HepG2 (cell line): ENCODE results near the gene PDIA6.

Source experiments
- ARNT ChIP-seq: fragments of 450-650 bp; IDR thresholded peaks from 2 replicates; pipeline ENCODE4 v1.6.1; 2017
- EP300 ChIP-seq, 3 experiments: sonication (generic) in 1 of 3; formaldehyde crosslinking in 1 of 3; IDR thresholded peaks; 2 replicates each; pipeline versions ENCODE4 v1.5.1 to v1.6.1; 2011 to 2020; ENCODE audit warnings: low read depth in 2 of 3, low read length in 2 of 3, borderline replicate concordance in 1 of 3, improper control_type of control experiment in 1 of 3, mild to moderate bottlenecking in 1 of 3, missing genetic modification reagents in 1 of 3, moderate library complexity in 1 of 3
- FOSL2 ChIP-seq: sonication (generic); formaldehyde crosslinking; IDR thresholded peaks from 2 replicates; pipeline ENCODE4 v1.4.0; 2020; ENCODE audit warnings: missing genetic modification reagents
- FOXP4 ChIP-seq: sonication (generic); formaldehyde crosslinking; IDR thresholded peaks from 2 replicates; pipeline ENCODE4 v1.4.0; 2020; ENCODE audit warnings: missing genetic modification reagents
- POLR2A ChIP-seq, 2 experiments: IDR thresholded peaks; 2 replicates each; pipeline ENCODE4 v1.6.1; 2011; ENCODE audit warnings: low read depth in 2 of 2, low read length in 2 of 2, mild to moderate bottlenecking in 1 of 2, moderate library complexity in 1 of 2; ENCODE audit not compliant: insufficient read depth in 1 of 2
- POLR2AphosphoS5 ChIP-seq: IDR thresholded peaks from 2 replicates; pipeline ENCODE4 v1.6.1; 2012; ENCODE audit warnings: low read depth, low read length
- PRPF4 ChIP-seq: fragments of 200-400 bp; formaldehyde crosslinking; IDR thresholded peaks from 2 replicates; pipeline ENCODE4 v1.6.1; 2016; ENCODE audit warnings: low read length, low read depth; ENCODE audit not compliant: poor library complexity, severe bottlenecking
- ZNF274 ChIP-seq: sonication (generic); formaldehyde crosslinking; IDR thresholded peaks from 2 replicates; pipeline ENCODE4 v1.5.1; 2020; ENCODE audit warnings: mild to moderate bottlenecking, missing genetic modification reagents
- ZNF292 ChIP-seq: sonication (generic); formaldehyde crosslinking; IDR thresholded peaks from 2 replicates; pipeline ENCODE4 v1.8.1; 2022; ENCODE audit warnings: mild to moderate bottlenecking, low read depth, missing genetic modification reagents, borderline replicate concordance
- ZNF609 ChIP-seq: sonication (generic); formaldehyde crosslinking; IDR thresholded peaks from 2 replicates; pipeline ENCODE4 v1.4.0; 2020; ENCODE audit warnings: mild to moderate bottlenecking, missing genetic modification reagents, borderline replicate concordance
- TF ChIP-seq, protein P1 (sequence below): sonication (generic); formaldehyde crosslinking; IDR thresholded peaks from 2 replicates; pipeline ENCODE4 v1.5.0; 2020; ENCODE audit warnings: mild to moderate bottlenecking, missing genetic modification reagents, moderate library complexity
- TF ChIP-seq, protein P2 (sequence below): sonication (generic); formaldehyde crosslinking; IDR thresholded peaks from 2 replicates; pipeline ENCODE4 v1.8.0; 2022; ENCODE audit warnings: missing genetic modification reagents, mild to moderate bottlenecking, moderate library complexity, borderline replicate concordance
- TF ChIP-seq, protein P3 (sequence below): sonication (generic); formaldehyde crosslinking; conservative IDR thresholded peaks from 2 replicates; pipeline ENCODE4 v1.4.0; 2020; ENCODE audit warnings: missing genetic modification reagents

DNA sequence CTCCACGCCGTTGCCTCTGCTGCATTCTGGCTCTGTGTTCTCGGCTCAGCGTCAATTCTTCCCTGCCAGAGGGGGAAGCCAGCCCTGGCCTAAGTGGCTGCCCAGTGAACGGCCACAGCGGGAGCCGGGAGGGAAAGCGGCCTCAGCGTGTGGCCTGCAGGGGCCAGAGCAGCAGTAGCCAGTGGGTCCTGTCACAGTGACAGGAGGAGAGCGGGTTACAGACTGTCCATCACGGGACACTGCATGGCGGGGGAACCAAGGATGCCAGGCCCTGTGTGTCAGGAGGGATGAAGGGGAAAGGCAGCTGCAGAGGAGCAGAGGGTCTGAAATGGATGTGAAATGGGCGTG lies 39.7 kb downstream of the PDIA6 start:
- TF ChIP-seq ZNF274 (CRISPR knock-in tag) (no peak), FOXP4 (CRISPR knock-in tag) (no peak), ARNT (no peak), POLR2A (IDR thresholded peaks at IDR 0.05; ENCODE audit: insufficient read depth in 1 of 2, low read depth in 2 of 2, low read length in 2 of 2) (no peak), PRPF4 (no peak), EP300 (IDR thresholded peaks at IDR 0.05; ENCODE audit: low read depth in 2 of 2, low read length in 2 of 2) (no peak), EP300 (CRISPR knock-in tag; IDR thresholded peaks at IDR 0.05; ENCODE audit: borderline replicate concordance) (no peak), ZNF292 (CRISPR knock-in tag) (no peak), POLR2AphosphoS5 (no peak), ZNF609 (CRISPR knock-in tag) (no peak), FOSL2 (CRISPR knock-in tag) (no peak)
- TF ChIP-seq, protein P1, sequence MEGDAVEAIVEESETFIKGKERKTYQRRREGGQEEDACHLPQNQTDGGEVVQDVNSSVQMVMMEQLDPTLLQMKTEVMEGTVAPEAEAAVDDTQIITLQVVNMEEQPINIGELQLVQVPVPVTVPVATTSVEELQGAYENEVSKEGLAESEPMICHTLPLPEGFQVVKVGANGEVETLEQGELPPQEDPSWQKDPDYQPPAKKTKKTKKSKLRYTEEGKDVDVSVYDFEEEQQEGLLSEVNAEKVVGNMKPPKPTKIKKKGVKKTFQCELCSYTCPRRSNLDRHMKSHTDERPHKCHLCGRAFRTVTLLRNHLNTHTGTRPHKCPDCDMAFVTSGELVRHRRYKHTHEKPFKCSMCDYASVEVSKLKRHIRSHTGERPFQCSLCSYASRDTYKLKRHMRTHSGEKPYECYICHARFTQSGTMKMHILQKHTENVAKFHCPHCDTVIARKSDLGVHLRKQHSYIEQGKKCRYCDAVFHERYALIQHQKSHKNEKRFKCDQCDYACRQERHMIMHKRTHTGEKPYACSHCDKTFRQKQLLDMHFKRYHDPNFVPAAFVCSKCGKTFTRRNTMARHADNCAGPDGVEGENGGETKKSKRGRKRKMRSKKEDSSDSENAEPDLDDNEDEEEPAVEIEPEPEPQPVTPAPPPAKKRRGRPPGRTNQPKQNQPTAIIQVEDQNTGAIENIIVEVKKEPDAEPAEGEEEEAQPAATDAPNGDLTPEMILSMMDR (CRISPR knock-in tag): no peak
- TF ChIP-seq, protein P2, sequence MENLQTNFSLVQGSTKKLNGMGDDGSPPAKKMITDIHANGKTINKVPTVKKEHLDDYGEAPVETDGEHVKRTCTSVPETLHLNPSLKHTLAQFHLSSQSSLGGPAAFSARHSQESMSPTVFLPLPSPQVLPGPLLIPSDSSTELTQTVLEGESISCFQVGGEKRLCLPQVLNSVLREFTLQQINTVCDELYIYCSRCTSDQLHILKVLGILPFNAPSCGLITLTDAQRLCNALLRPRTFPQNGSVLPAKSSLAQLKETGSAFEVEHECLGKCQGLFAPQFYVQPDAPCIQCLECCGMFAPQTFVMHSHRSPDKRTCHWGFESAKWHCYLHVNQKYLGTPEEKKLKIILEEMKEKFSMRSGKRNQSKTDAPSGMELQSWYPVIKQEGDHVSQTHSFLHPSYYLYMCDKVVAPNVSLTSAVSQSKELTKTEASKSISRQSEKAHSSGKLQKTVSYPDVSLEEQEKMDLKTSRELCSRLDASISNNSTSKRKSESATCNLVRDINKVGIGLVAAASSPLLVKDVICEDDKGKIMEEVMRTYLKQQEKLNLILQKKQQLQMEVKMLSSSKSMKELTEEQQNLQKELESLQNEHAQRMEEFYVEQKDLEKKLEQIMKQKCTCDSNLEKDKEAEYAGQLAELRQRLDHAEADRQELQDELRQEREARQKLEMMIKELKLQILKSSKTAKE (CRISPR knock-in tag): no peak
- TF ChIP-seq, protein P3, sequence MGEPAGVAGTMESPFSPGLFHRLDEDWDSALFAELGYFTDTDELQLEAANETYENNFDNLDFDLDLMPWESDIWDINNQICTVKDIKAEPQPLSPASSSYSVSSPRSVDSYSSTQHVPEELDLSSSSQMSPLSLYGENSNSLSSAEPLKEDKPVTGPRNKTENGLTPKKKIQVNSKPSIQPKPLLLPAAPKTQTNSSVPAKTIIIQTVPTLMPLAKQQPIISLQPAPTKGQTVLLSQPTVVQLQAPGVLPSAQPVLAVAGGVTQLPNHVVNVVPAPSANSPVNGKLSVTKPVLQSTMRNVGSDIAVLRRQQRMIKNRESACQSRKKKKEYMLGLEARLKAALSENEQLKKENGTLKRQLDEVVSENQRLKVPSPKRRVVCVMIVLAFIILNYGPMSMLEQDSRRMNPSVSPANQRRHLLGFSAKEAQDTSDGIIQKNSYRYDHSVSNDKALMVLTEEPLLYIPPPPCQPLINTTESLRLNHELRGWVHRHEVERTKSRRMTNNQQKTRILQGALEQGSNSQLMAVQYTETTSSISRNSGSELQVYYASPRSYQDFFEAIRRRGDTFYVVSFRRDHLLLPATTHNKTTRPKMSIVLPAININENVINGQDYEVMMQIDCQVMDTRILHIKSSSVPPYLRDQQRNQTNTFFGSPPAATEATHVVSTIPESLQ (CRISPR knock-in tag): no peak
